G401 (cell line): Measurements from ENCODE around the gene C16orf82. TPM values are rescaled to one million over a fixed set of nuclear protein-coding genes. Genes with fewer than 3 reads are reported as not detected.

Experiments used
- DNase-seq: peaks from one replicate; pipeline ENCODE4 v3.0.0-alpha.2; 2015; ENCODE audit warnings: low spot score
- in situ Hi-C: cut with HindIII; loops from 2 replicates; pipeline ENCODE4 v1.10.0; 2016; ENCODE audit warnings: low sequenced_read_pairs, mixed read lengths
- total RNA-seq: library from RNA; depleted of rRNA; stranded (reverse); fragments of >200 nt; shearing (Covaris generic); gene quantifications from 2 replicates; pipeline ENCODE4 v1.2.3, GENCODE V29; 2014; rRNA removed

C16orf82 gene
- total RNA-seq, 1 experiment from 2014 or later = not detected

- no peak for DNase-seq
- in situ Hi-C loops = no loop called here
Observed at GRCh38 chr16:27113341-27113841, 46.7 kb downstream of the C16orf82 start.

DNA sequence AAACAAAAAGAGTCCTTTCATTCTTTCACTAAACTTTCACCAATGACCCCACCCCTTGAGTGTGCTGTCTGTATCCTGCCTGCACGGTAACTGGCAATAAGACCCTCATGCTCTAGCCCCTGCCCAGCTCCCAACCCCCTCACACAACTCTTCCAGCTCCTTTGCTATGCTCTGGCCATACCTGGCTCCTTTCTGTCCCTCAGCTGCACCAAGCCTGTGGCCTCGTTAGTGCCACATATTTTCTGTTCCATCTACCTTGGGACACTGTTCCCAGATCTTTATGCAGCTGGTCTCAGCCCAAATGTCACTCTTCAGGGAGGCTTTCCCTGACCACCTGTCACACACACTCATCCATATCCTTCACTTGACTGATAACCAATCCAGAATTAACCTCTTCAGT, 47.3 kb downstream of the C16orf82 start:
- in situ Hi-C loops = no loop called here
- no peak for DNase-seq

DNA sequence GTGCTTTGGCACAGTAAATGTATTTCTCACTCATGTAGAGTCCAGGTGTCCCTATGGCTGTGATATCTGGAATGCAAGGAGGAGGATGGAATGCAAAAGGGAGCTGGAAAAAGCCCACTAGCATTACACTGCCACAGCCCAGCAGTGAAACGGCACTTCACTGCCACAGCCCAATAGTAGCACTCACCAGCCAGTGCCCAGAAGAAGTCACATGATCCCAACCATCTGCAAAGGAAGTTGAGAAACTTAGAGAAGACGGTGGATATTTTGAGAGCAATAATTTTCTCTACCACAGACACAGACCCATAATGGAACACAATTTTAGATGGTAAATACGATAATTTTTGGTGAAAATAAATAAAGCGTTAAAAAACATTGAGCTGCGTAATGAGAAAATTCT, 51.8 kb downstream of the C16orf82 start:
- in situ Hi-C loops = no loop called here
- DNase-seq = no peak

Other genes starting within 250 kb of the C16orf82 start
- gene KDM8, start 136.6 kb downstream of the C16orf82 start, total RNA-seq = 7.4 and 11.5 TPM in 2 replicates
- gene NSMCE1, start 201.8 kb downstream of the C16orf82 start, total RNA-seq = 16.1 and 32.5 TPM in 2 replicates
- gene IL4R, start 247.0 kb downstream of the C16orf82 start, total RNA-seq = 12.1 and 22.7 TPM in 2 replicates